ENCODE results near the gene MAD1L1. TPM values are rescaled to one million over a fixed set of nuclear protein-coding genes. Genes with fewer than 3 reads are reported as not detected.

The MAD1L1 gene
- total RNA-seq, 1 experiment from 2014 or later = 46.7 TPM

- intact Hi-C loops (cut with micrococcal nuclease; ENCODE audit: unreplicated experiment) = no loop called here
- H3K4me1 ChIP-seq (ENCODE audit: insufficient read depth, low read length, poor library complexity, severe bottlenecking) = peaks cover 23% of the 10 kb centered on the region
- peak overlapping the region; percentile 77 for H3K27ac ChIP-seq (ENCODE audit: low read depth, low read length, poor library complexity, severe bottlenecking)
- ChIA-PET CTCF (no interaction called here), POLR2A (ENCODE audit: low non-redundant PET) (no interaction called here)
- TF ChIP-seq CTCF (conservative IDR thresholded peaks at IDR 0.05; ENCODE audit: low read depth, low read length) = no peak
- no peak for TF ChIP-seq EZH2 (IDR thresholded peaks at IDR 0.05; ENCODE audit: borderline replicate concordance, low read depth, low read length, poor library complexity, severe bottlenecking)
- BruUV-seq (replicated peaks) = no TSS peak
- H3K4me3 ChIP-seq (ENCODE audit: low read depth, low read length, poor library complexity, severe bottlenecking) = no peak overlapping the region
- H3K9me3 ChIP-seq (ENCODE audit: low read depth, low read length, poor library complexity, severe bottlenecking) = no peaks in the 10 kb centered on the region
- no peaks in the 10 kb centered on the region for H3K36me3 ChIP-seq (ENCODE audit: insufficient read depth, low read length, poor library complexity, severe bottlenecking)
- DNase-seq (ENCODE audit: low spot score) = no peak
- H3K27me3 ChIP-seq (replicated peaks; ENCODE audit: insufficient read depth, low read depth, low read length, poor library complexity) = no peaks in the 10 kb centered on the region
Observed at GRCh38 chr7:2103071-2103898, 129.5 kb downstream of the MAD1L1 start.

GRCh38 chr7:2102375-2102723 lies 130.4 kb downstream of the MAD1L1 start:
- DNase-seq (ENCODE audit: low spot score) = no peak
- no peak overlapping the region for H3K27ac ChIP-seq (ENCODE audit: low read depth, low read length, poor library complexity, severe bottlenecking)
- no peaks in the 10 kb centered on the region for H3K36me3 ChIP-seq (ENCODE audit: insufficient read depth, low read length, poor library complexity, severe bottlenecking)
- no peak for TF ChIP-seq CTCF (conservative IDR thresholded peaks at IDR 0.05; ENCODE audit: low read depth, low read length)
- ChIA-PET POLR2A (ENCODE audit: low non-redundant PET) (no interaction called here), CTCF (no interaction called here)
- H3K27me3 ChIP-seq (replicated peaks; ENCODE audit: insufficient read depth, low read depth, low read length, poor library complexity) = no peaks in the 10 kb centered on the region
- H3K4me1 ChIP-seq (ENCODE audit: insufficient read depth, low read length, poor library complexity, severe bottlenecking) = peaks cover 20% of the 10 kb centered on the region
- no peaks in the 10 kb centered on the region for H3K9me3 ChIP-seq (ENCODE audit: low read depth, low read length, poor library complexity, severe bottlenecking)
- intact Hi-C loops (cut with micrococcal nuclease; ENCODE audit: unreplicated experiment) = no loop called here
- BruUV-seq (replicated peaks) = no TSS peak
- no peak overlapping the region for H3K4me3 ChIP-seq (ENCODE audit: low read depth, low read length, poor library complexity, severe bottlenecking)

GRCh38 chr7:2101630-2102374 lies 130.9 kb downstream of the MAD1L1 start:
- CTCF ChIA-PET = no interaction called here
- peaks cover 20% of the 10 kb centered on the region for H3K4me1 ChIP-seq (ENCODE audit: insufficient read depth, low read length, poor library complexity, severe bottlenecking)
- BruUV-seq (replicated peaks) = no TSS peak
- DNase-seq (ENCODE audit: low spot score) = no peak
- no peaks in the 10 kb centered on the region for H3K9me3 ChIP-seq (ENCODE audit: low read depth, low read length, poor library complexity, severe bottlenecking)
- H3K4me3 ChIP-seq (ENCODE audit: low read depth, low read length, poor library complexity, severe bottlenecking) = no peak overlapping the region
- TF ChIP-seq CTCF (conservative IDR thresholded peaks at IDR 0.05; ENCODE audit: low read depth, low read length) (no peak), EZH2 (IDR thresholded peaks at IDR 0.05; ENCODE audit: borderline replicate concordance, low read depth, low read length, poor library complexity, severe bottlenecking) (no peak)
- intact Hi-C loops (cut with micrococcal nuclease; ENCODE audit: unreplicated experiment) = no loop called here
- H3K36me3 ChIP-seq (ENCODE audit: insufficient read depth, low read length, poor library complexity, severe bottlenecking) = no peaks in the 10 kb centered on the region
- POLR2A ChIA-PET (ENCODE audit: low non-redundant PET) = no interaction called here
- H3K27me3 ChIP-seq (replicated peaks; ENCODE audit: insufficient read depth, low read depth, low read length, poor library complexity) = no peaks in the 10 kb centered on the region
- H3K27ac ChIP-seq (ENCODE audit: low read depth, low read length, poor library complexity, severe bottlenecking) = no peak overlapping the region
